ENCODE results near the gene AIP. TPM values are rescaled to one million over a fixed set of nuclear protein-coding genes. Genes with fewer than 3 reads are reported as not detected.

The AIP gene
- total and polyA plus RNA-seq, 3 donors from 2014 or later = 34.6 to 61.7 (median 60.7) TPM

- DNase-seq = no peak
- WGBS, 2 donors = 88 to 92% methylated on average over 18 to 21 of the region's 21 CpGs
- no peaks in the 10 kb centered on the region for H3K4me1 ChIP-seq
These were observed 15.7 kb downstream of the AIP start for GRCh38 chr11:67498544-67498972.

GRCh38 chr11:67499808-67500483, 17.1 kb downstream of the AIP start:
- H3K27me3 ChIP-seq = no peaks in the 10 kb centered on the region
- no peaks in the 10 kb centered on the region for H3K9me3 ChIP-seq
- H3K4me1 ChIP-seq = no peaks in the 10 kb centered on the region
- 90 to 97% methylated on average over 2 to 26 of the region's 26 CpGs for WGBS, 2 donors
- intact Hi-C loops (cut with DNase I; ENCODE audit: low total_unique reads) = no loop called here
- TF ChIP-seq CTCF (IDR thresholded peaks at IDR 0.05) (no peak), POLR2A (IDR thresholded peaks at IDR 0.05) (no peak)
- DNase-seq = no peak
- no peak overlapping the region for H3K27ac ChIP-seq
- H3K4me3 ChIP-seq = no peak overlapping the region
- no peaks in the 10 kb centered on the region for H3K36me3 ChIP-seq (ENCODE audit: low read depth, missing control alignments)

More at GRCh38 chr11:67498544-67498972, 15.7 kb downstream of the AIP start:
- intact Hi-C loops (cut with DNase I; ENCODE audit: low total_unique reads) = no loop called here
- H3K27ac ChIP-seq = no peak overlapping the region
- no peak for TF ChIP-seq CTCF (IDR thresholded peaks at IDR 0.05)
- TF ChIP-seq POLR2A (IDR thresholded peaks at IDR 0.05) = no peak
- no peaks in the 10 kb centered on the region for H3K36me3 ChIP-seq (ENCODE audit: low read depth, missing control alignments)
- no peak overlapping the region for H3K4me3 ChIP-seq
- no peaks in the 10 kb centered on the region for H3K9me3 ChIP-seq
- H3K27me3 ChIP-seq = no peaks in the 10 kb centered on the region

GRCh38 chr11:67500484-67500821, 17.6 kb downstream of the AIP start:
- Histone ChIP-seq H3K27ac (no peak overlapping the region), H3K4me1 (peaks cover 2% of the 10 kb centered on the region), H3K4me3 (no peak overlapping the region), H3K36me3 (ENCODE audit: low read depth, missing control alignments) (no peaks in the 10 kb centered on the region), H3K9me3 (no peaks in the 10 kb centered on the region), H3K27me3 (no peaks in the 10 kb centered on the region)
- 95 to 100% methylated on average over 1 of the region's 1 CpG for WGBS, 2 donors
- intact Hi-C loops (cut with DNase I; ENCODE audit: low total_unique reads) = no loop called here
- no peak for TF ChIP-seq POLR2A (IDR thresholded peaks at IDR 0.05)
- DNase-seq = no peak

- no peak for TF ChIP-seq CTCF (IDR thresholded peaks at IDR 0.05)
- no peak for TF ChIP-seq POLR2A (IDR thresholded peaks at IDR 0.05)
- intact Hi-C loops (cut with DNase I; ENCODE audit: low total_unique reads) = no loop called here
These were observed 18.2 kb downstream of the AIP start for GRCh38 chr11:67500831-67501715.

GRCh38 chr11:67501854-67502253, 19.0 kb downstream of the AIP start:
- peaks cover 12% of the 10 kb centered on the region for H3K4me1 ChIP-seq
- no peak overlapping the region for H3K27ac ChIP-seq
- H3K4me3 ChIP-seq = no peak overlapping the region
- intact Hi-C loops (cut with DNase I; ENCODE audit: low total_unique reads) = no loop called here
- no peaks in the 10 kb centered on the region for H3K36me3 ChIP-seq (ENCODE audit: low read depth, missing control alignments)
- DNase-seq = no peak
- H3K27me3 ChIP-seq = no peaks in the 10 kb centered on the region
- H3K9me3 ChIP-seq = no peaks in the 10 kb centered on the region
- TF ChIP-seq POLR2A (IDR thresholded peaks at IDR 0.05) = no peak
- TF ChIP-seq CTCF (IDR thresholded peaks at IDR 0.05) = no peak
- WGBS, 2 donors = 94 to 95% methylated on average over 13 to 15 of the region's 18 CpGs

More at GRCh38 chr11:67500831-67501715, 18.2 kb downstream of the AIP start:
- 93 to 95% methylated on average over 9 of the region's 9 CpGs for WGBS, 2 donors
- Histone ChIP-seq H3K36me3 (ENCODE audit: low read depth, missing control alignments) (no peaks in the 10 kb centered on the region), H3K27ac (no peak overlapping the region), H3K27me3 (no peaks in the 10 kb centered on the region), H3K4me3 (no peak overlapping the region), H3K4me1 (peaks cover 8% of the 10 kb centered on the region), H3K9me3 (no peaks in the 10 kb centered on the region)
- DNase-seq = no peak

All from testis (tissue), 3 donors.